Glutamatergic neuron (in vitro differentiated cells): ENCODE data around the gene TGFBR2. TPM values are rescaled to one million over a fixed set of nuclear protein-coding genes. Genes with fewer than 3 reads are reported as not detected.

Source experiments
- DNase-seq: peaks from one replicate; pipeline ENCODE4 v3.0.0; 2022
- H3K27ac Mint-ChIP-seq: one replicate; pipeline ENCODE4 v1.8.0; 2020; ENCODE audit warnings: mild to moderate bottlenecking, mixed read lengths, inconsistent platforms; ENCODE audit not compliant: unreplicated experiment
- H3K27me3 Mint-ChIP-seq: one replicate; pipeline ENCODE4 v1.8.0; 2020; ENCODE audit warnings: mild to moderate bottlenecking, moderate library complexity, mixed read lengths, inconsistent platforms; ENCODE audit not compliant: unreplicated experiment
- H3K36me3 Mint-ChIP-seq: one replicate; pipeline ENCODE4 v1.8.0; 2020; ENCODE audit warnings: mild to moderate bottlenecking, mixed read lengths, inconsistent platforms; ENCODE audit not compliant: unreplicated experiment
- H3K4me1 Mint-ChIP-seq: one replicate; pipeline ENCODE4 v1.8.0; 2020; ENCODE audit warnings: mild to moderate bottlenecking, low read depth, mixed read lengths, inconsistent platforms; ENCODE audit not compliant: unreplicated experiment
- H3K4me3 Mint-ChIP-seq: one replicate; pipeline ENCODE4 v1.8.0; 2020; ENCODE audit warnings: mild to moderate bottlenecking, mixed read lengths, inconsistent platforms; ENCODE audit not compliant: unreplicated experiment
- H3K9me3 Mint-ChIP-seq: one replicate; pipeline ENCODE4 v1.8.0; 2020; ENCODE audit warnings: mild to moderate bottlenecking, moderate library complexity, mixed read lengths, inconsistent platforms; ENCODE audit not compliant: unreplicated experiment
- total RNA-seq: library from RNA; stranded (reverse); fragmentation: NEBNext Ultra II Directional; extraction: Animal tissue kit (Norgen Biotek cat#: 25700); gene quantifications from one replicate; pipeline ENCODE4 v1.2.1, GENCODE V29; 2021; ENCODE audit not compliant: unreplicated experiment
- TF ChIP-seq, protein P1 (sequence below): fragments of 200-600 bp; sonication (generic); IDR thresholded peaks from one replicate; pipeline ENCODE4 v1.5.0; 2021; ENCODE audit not compliant: partially characterized antibody, unreplicated experiment

Gene TGFBR2
- total RNA-seq, 1 donor from 2014 or later, result 0.96 TPM

DNA sequence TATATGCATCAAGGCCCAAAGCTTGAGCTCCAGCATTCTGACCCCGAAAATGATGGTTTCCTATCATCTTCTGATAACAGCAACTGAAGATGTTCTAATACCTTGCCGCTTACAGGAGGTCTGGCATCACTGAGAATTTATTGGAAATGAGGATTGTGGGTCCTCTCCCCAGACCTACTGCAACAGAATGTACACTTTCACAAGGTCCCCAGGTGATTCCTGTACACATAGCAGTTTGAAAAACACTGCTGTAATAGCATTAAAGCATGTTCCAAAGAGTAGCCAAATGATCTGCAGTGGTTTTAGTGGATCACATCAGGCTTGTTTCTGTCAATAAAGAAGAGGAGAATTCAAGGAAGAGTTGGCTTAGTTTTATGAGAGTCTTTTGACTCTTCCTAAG lies 11.3 kb downstream of the TGFBR2 start:
- H3K4me3 Mint-ChIP-seq, result no peak overlapping the region

DNA sequence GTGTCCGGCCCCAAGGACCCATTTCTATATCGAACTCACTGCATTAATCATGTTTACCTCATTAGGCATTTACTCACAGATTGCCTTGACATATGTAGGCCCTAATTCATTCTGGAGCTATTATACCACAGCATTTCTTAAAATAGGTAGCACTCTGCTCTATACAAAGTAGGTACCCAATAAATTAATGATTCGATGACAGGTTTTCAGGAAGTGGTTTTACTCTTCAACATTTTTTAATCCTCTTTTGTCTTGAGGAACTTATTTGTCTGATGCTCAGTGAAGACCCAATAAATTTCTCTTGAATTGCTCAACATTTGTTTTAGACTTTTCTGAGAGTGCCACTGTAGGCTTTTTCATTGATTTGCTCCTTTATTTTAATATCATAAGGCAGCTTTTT lies 12.1 kb downstream of the TGFBR2 start:
- TF ChIP-seq, protein P1, sequence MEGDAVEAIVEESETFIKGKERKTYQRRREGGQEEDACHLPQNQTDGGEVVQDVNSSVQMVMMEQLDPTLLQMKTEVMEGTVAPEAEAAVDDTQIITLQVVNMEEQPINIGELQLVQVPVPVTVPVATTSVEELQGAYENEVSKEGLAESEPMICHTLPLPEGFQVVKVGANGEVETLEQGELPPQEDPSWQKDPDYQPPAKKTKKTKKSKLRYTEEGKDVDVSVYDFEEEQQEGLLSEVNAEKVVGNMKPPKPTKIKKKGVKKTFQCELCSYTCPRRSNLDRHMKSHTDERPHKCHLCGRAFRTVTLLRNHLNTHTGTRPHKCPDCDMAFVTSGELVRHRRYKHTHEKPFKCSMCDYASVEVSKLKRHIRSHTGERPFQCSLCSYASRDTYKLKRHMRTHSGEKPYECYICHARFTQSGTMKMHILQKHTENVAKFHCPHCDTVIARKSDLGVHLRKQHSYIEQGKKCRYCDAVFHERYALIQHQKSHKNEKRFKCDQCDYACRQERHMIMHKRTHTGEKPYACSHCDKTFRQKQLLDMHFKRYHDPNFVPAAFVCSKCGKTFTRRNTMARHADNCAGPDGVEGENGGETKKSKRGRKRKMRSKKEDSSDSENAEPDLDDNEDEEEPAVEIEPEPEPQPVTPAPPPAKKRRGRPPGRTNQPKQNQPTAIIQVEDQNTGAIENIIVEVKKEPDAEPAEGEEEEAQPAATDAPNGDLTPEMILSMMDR, result no peak
- H3K36me3 Mint-ChIP-seq, result no peaks in the 10 kb centered on the region
- H3K27ac Mint-ChIP-seq, result no peak overlapping the region
- no peaks in the 10 kb centered on the region for H3K4me1 Mint-ChIP-seq
- H3K9me3 Mint-ChIP-seq, result no peaks in the 10 kb centered on the region
- no peaks in the 10 kb centered on the region for H3K27me3 Mint-ChIP-seq
- no peak overlapping the region for H3K4me3 Mint-ChIP-seq
- no peak for DNase-seq

More for the DNA sequence above, 11.3 kb downstream of the TGFBR2 start:
- Mint-ChIP-seq H3K9me3 (peaks cover 2% of the 10 kb centered on the region), H3K27me3 (no peaks in the 10 kb centered on the region), H3K27ac (no peak overlapping the region), H3K36me3 (no peaks in the 10 kb centered on the region), H3K4me1 (no peaks in the 10 kb centered on the region)
- TF ChIP-seq, protein P1, result no peak
- DNase-seq, result no peak

DNA sequence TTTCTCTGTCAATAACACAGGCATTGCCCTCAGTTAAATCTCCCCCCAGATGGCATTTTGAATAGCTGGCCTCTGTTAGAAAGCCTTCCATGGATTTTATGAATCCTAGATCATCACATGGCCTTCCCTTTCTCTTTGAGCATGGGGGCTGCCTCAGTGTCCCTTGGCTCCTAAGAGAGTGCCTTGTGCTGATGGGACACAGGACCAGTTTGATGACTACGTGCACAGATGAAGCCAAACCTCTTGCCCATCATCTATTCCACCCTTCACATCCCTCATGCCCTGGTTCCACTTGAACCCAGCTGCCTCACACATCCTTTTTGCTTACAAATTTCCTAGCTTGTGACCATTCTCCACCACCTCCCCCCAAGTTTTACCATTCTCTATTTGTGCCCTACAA lies 12.9 kb downstream of the TGFBR2 start:
- H3K27ac Mint-ChIP-seq, result no peak overlapping the region
- no peaks in the 10 kb centered on the region for H3K36me3 Mint-ChIP-seq
- H3K27me3 Mint-ChIP-seq, result no peaks in the 10 kb centered on the region

DNA sequence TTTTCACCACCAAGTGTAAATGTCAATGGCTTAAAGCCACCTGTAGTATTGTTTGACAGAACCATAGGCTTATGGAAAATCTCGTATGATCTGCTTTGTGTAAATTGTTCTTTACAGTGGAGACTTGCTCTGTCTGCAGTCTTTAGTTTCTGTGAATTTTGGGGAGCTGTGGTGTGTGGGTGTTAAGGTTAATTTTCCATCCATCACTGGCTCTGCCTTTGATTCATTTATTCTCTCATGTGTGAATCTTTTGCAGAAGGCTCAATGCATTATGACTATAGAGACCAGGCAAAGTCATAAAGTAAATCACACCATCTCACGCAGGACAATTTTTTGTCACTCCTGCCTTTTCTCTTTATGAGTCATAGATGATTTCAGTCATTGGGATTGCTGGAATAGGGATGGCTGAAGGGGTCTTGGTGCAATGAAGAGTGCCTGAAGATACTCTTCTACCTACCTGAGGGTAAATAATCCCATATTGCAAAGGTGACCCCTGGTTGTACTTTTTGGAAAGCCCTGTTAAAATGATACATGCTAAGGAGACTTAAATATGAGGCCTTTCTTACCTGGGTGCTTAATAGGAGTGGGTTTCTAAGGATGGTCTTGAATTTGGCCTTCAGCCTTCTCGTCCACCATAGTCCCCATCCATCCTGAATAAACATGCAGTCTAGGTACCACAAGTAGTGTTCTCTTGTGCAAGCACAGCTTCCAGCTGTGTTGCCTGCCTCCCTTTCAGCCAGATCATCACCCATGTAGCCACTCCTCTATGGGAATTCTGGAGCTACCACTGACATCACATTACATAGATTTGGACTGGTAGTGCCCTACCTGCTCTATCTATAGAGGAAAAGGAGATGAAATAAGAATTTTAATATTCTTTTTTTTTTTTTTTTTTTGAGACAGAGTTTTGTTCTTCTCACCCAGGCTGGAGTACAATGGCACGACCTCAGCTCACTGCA lies 14.3 kb downstream of the TGFBR2 start:
- Mint-ChIP-seq H3K36me3 (no peaks in the 10 kb centered on the region), H3K4me1 (no peaks in the 10 kb centered on the region), H3K9me3 (no peaks in the 10 kb centered on the region), H3K4me3 (no peak overlapping the region), H3K27ac (no peak overlapping the region), H3K27me3 (no peaks in the 10 kb centered on the region)
- DNase-seq, result no peak
- TF ChIP-seq, protein P1, result no peak

More for the DNA sequence above, 12.9 kb downstream of the TGFBR2 start:
- H3K4me1 Mint-ChIP-seq, result no peaks in the 10 kb centered on the region
- TF ChIP-seq, protein P1, result no peak
- no peak overlapping the region for H3K4me3 Mint-ChIP-seq
- DNase-seq, result no peak
- H3K9me3 Mint-ChIP-seq, result no peaks in the 10 kb centered on the region

DNA sequence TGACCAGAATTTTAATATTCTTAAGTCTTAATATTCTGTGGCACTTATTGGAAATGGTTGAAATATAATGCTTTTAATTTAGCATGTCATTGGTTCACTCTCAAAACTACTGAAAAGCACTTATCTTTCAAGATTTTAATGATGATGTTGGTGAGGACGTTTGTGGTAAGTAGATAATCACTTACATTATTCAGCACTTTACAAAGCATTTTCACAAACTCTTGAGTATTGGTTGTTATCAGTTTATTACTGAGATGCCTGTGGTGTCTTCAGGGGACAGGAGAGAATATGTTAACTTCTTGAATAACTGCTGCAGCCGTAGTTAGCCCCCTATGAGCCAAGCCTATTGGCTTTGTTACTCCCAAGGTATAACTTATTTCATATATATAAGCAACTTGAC lies 15.2 kb downstream of the TGFBR2 start:
- no peak overlapping the region for H3K4me3 Mint-ChIP-seq
- no peaks in the 10 kb centered on the region for H3K4me1 Mint-ChIP-seq
- H3K27me3 Mint-ChIP-seq, result no peaks in the 10 kb centered on the region
- no peak overlapping the region for H3K27ac Mint-ChIP-seq
- no peaks in the 10 kb centered on the region for H3K36me3 Mint-ChIP-seq
- TF ChIP-seq, protein P1, result no peak
- H3K9me3 Mint-ChIP-seq, result no peaks in the 10 kb centered on the region
- no peak for DNase-seq
